NOMO-1 (cell line): ENCODE results near the gene SLC26A11.
A peak's percentile ranks its signal among the peaks of the same experiment; 100 is the strongest.
"Not testable (repeated sequence)": the region's sequence is repeated elsewhere in the genome, so short reads cannot be mapped to it uniquely, and the experiment has no call there.

ENCODE experiments used
- DNase-seq, 2 experiments: peaks; one replicate each; lab custom pipeline; 2025; ENCODE audit not compliant: unreplicated experiment in 2 of 2; lab: John Stamatoyannopoulos, UW

SLC26A11 gene

GRCh38 chr17:80259457-80260068, 39.3 kb downstream of the SLC26A11 start:
- no peak for DNase-seq

DNA sequence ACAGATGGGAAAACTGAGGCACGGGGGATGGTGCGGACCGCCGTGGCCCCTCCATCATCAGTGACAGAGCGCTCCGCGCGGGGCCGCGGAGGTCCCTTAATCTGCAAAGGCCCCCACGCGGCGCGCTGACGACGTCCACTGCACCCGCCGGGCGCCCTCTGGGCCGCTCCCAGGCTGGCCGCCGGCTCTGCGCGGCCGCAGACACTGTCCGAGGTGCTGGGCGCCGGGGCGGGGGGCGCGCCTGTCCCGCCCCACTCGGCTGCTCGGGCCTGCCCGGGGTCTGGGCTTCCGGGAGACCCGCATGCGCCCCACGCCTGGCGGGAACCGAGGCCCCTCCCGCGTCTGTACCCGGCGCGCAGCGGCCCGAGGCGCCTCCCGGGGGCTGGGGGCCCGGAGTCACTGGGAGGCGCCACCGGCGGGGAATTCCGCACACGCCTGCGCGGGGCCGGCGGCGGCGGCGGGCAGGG, 39.9 kb downstream of the SLC26A11 start:
- DNase-seq = peak; percentile 17 to 43

GRCh38 chr17:80260791-80261158, 40.5 kb downstream of the SLC26A11 start, which contains the start of gene RNF213:
RNF213 (plus strand) TSS chr17:80260852; CDS start chr17:80263682, 2,830 bp downstream.
- peak in 1 of 2 experiments; percentile 17 for DNase-seq

- peak; percentile 6 to 37 for DNase-seq
Observed at GRCh38 chr17:80261159-80261894, 41.1 kb downstream of the SLC26A11 start.

GRCh38 chr17:80261895-80262279, 41.7 kb downstream of the SLC26A11 start:
- DNase-seq = no peak

DNA sequence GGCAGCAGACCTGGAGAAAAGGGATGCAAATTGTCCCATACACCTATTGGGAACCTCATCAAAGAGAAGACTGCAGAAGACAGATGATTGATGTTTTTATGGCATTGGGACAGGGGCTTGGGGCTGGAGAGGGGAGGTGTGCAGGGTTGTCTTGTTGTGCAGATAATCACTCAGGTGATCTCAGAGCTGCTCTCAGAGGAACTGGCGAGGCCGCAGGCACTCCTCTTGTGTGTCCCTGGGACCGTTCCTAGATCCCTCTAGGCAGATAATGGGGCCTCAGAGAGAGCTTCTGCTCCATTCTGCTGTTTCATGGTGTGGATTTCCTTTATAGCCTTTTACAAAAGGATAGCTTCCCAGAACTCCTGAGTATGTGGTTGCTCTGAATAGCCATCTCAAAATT, 42.1 kb downstream of the SLC26A11 start:
- no peak for DNase-seq

- DNase-seq = no peak
Observed at GRCh38 chr17:80262775-80263244, 42.6 kb downstream of the SLC26A11 start.

GRCh38 chr17:80263253-80264204, 43.3 kb downstream of the SLC26A11 start:
- peak; percentile 59 to 83 for DNase-seq

- no peak for DNase-seq
Observed at GRCh38 chr17:80264205-80265075, 44.2 kb downstream of the SLC26A11 start.

DNA sequence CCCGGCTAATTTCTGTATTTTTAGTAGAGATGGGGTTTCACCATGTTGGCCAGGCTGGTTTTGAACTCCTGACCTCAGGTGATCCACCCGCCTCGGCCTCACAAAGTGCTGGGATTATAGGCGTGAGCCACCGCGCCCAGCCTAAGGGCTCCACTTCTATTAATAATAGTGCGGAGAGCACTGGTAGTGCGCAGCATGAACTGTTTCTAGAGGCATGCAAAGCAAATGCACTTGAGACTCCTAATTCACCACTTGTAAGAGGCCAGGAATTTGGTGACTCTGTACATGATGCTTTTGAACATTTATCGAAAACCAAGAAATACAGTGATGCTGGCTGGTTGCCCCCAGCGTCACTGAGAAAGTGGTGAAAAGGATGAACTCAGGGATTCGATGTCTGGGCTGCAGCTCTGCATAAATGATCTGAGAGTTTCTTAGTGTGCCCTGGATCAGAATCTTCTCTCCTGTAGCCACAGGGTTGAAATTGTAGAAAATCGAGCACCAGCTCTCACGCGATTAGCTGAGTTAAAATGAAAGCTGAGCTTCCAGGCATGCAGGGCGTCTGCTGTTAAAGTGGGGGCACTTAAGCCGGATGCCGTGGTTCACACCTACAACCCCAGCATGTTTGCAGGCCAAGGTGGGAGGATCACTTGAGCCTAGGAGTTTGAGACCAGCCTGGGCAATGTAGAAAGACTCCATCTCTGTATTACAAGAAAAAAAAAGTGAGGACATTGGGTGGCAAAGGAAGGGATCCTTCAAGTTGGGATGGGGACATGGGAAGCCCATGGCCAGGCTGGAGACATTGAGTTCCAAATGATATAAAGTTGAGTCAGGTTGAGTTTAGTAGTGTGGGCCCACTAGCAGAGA, 45.2 kb downstream of the SLC26A11 start:
- no peak for DNase-seq

DNA sequence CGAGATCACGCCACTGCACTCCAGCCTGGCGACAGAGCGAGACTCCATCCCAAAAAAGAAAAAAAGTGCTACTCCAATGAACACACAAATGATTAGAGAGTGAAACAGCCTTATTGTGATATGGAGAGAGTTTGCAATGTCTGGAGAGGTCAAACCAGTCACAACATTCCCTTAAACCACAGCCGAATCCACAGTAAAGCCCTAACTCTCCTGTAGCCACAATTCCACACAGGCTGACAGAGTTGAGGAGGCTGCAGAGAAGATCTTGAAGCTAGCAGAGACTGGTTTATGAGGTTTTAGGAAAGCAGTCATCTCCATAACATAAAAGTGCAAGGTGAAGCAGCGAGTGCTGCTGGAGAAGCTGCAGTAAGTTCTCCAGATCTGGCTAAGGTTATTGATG, 47.2 kb downstream of the SLC26A11 start:
- no peak for DNase-seq

GRCh38 chr17:80268427-80268826, 48.2 kb downstream of the SLC26A11 start:
- no peak for DNase-seq

- no peak for DNase-seq
Observed at GRCh38 chr17:80269405-80269807, 49.2 kb downstream of the SLC26A11 start.

- no peak for DNase-seq
Observed at GRCh38 chr17:80270104-80270503, 49.9 kb downstream of the SLC26A11 start.

- no peak for DNase-seq
Observed at GRCh38 chr17:80270836-80271235, 50.6 kb downstream of the SLC26A11 start.

- no peak for DNase-seq
Observed at GRCh38 chr17:80272366-80272765, 52.1 kb downstream of the SLC26A11 start.

GRCh38 chr17:80274331-80274730, 54.1 kb downstream of the SLC26A11 start:
- no peak for DNase-seq

GRCh38 chr17:80274871-80275449, 54.7 kb downstream of the SLC26A11 start:
- no peak for DNase-seq

- not testable (repeated sequence) for DNase-seq
Observed at GRCh38 chr17:80275857-80276256, 55.6 kb downstream of the SLC26A11 start.
